WTC11 (cell line): ENCODE results near the gene FAM90A26. TPM values are rescaled to one million over a fixed set of nuclear protein-coding genes. Genes with fewer than 3 reads are reported as not detected.
"Not testable (repeated sequence)": the region's sequence is repeated elsewhere in the genome, so short reads cannot be mapped to it uniquely, and the experiment has no call there.

Experiments used
- ATAC-seq: fragments of 200-7000 bp; cut with Tn5 transposase; 2 replicates; pipeline ENCODE4 v1.10.0; 2021; ENCODE audit warnings: mild to moderate bottlenecking, moderate library complexity
- CTCF ChIA-PET: fragments of 300-600 bp; sonication (Branson Sonifier 250); formaldehyde crosslinking; loops from one replicate; lab custom pipeline; 2021; ENCODE audit warnings: antibody characterized with exemption; lab: Charles Lee
- POLR2A ChIA-PET: fragments of 350-600 bp; sonication (Branson Sonifier 250); formaldehyde crosslinking; loops from one replicate; lab custom pipeline; 2021; ENCODE audit warnings: antibody characterized with exemption; lab: Charles Lee
- DNase-seq: peaks from one replicate; pipeline ENCODE4 v3.0.0; 2021; ENCODE audit warnings: low spot score
- H3K27ac Mint-ChIP-seq: 2 replicates; pipeline ENCODE4 v1.8.0; 2021; ENCODE audit warnings: mixed read lengths
- H3K27me3 Mint-ChIP-seq: 2 replicates; pipeline ENCODE4 v1.8.0; 2021; ENCODE audit warnings: low read depth, mild to moderate bottlenecking, moderate library complexity, mixed read lengths
- H3K36me3 Mint-ChIP-seq: 2 replicates; pipeline ENCODE4 v1.8.0; 2021; ENCODE audit warnings: mixed read lengths
- H3K4me1 Mint-ChIP-seq: 2 replicates; pipeline ENCODE4 v1.8.0; 2022; ENCODE audit warnings: mixed read lengths
- H3K4me3 Mint-ChIP-seq: 2 replicates; pipeline ENCODE4 v1.8.0; 2021; ENCODE audit warnings: mild to moderate bottlenecking, moderate library complexity, mixed read lengths
- H3K9me3 Mint-ChIP-seq: 2 replicates; pipeline ENCODE4 v1.8.0; 2021; ENCODE audit warnings: mixed read lengths
- SP1 ChIP-seq: sonication (generic); formaldehyde crosslinking; conservative IDR thresholded peaks from 2 replicates; pipeline ENCODE4 v1.8.1; 2022; ENCODE audit warnings: missing genetic modification reagents
- total RNA-seq: library from RNA; stranded (reverse); gene quantifications from 3 replicates; pipeline ENCODE4 v1.2.3, GENCODE V29; 2021

The FAM90A26 gene
- total RNA-seq, 1 experiment from 2014 or later = not detected

DNA sequence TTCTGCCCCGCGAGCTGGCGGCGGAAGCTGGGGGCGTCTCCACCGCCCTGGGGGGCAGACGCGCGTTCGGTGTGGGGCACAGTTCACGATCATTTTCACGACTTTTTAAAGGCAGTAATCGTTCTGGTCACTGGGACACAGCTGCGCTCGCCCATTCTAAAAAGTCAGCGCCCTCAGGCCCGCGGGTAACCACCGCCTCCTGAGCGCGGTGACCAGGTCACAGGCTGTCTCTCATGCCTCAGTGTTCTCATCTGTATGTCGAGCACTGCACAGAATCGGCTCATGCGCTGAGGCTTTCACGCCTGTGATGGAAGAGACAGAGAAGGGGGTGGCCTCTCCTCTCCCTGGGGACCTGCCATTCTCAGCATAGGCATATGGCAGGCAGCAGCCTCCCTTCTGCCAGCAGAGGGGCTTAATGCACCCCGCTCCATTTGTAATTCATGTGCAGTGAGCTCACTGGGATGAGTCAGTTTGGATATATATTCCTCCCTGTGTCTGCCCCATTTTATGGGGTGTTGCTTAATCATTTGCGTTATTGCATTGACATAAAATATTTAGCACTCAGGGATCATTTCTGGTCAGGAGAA lies 16.5 kb upstream of the FAM90A26 start:
- Mint-ChIP-seq H3K9me3 (peaks cover 14% of the 10 kb centered on the region), H3K4me3 (peak overlapping the region; percentile 67), H3K36me3 (peaks cover 20% of the 10 kb centered on the region)
- H3K27ac Mint-ChIP-seq, DNase-seq, CTCF ChIA-PET, ATAC-seq, H3K4me1 Mint-ChIP-seq, H3K27me3 Mint-ChIP-seq, POLR2A ChIA-PET: not testable (repeated sequence)
- 0 out of 2 replicates have a peak, but pooled peaks have one; percentile 6 for TF ChIP-seq SP1 (CRISPR knock-in tag)

- CTCF ChIA-PET, H3K4me1 Mint-ChIP-seq, H3K27ac Mint-ChIP-seq, POLR2A ChIA-PET, H3K4me3 Mint-ChIP-seq, DNase-seq, ATAC-seq, H3K9me3 Mint-ChIP-seq, H3K27me3 Mint-ChIP-seq: not testable (repeated sequence)
- peaks cover 13% of the 10 kb centered on the region for H3K36me3 Mint-ChIP-seq
Measured at GRCh38 chr4:9155101-9155886, 14.9 kb upstream of the FAM90A26 start.

GRCh38 chr4:9158392-9158791 lies 11.8 kb upstream of the FAM90A26 start:
- H3K27ac Mint-ChIP-seq, DNase-seq, CTCF ChIA-PET, H3K9me3 Mint-ChIP-seq, H3K27me3 Mint-ChIP-seq, H3K4me1 Mint-ChIP-seq, H3K4me3 Mint-ChIP-seq, POLR2A ChIA-PET, H3K36me3 Mint-ChIP-seq, ATAC-seq: not testable (repeated sequence)

- H3K27me3 Mint-ChIP-seq, CTCF ChIA-PET, ATAC-seq, POLR2A ChIA-PET, H3K4me3 Mint-ChIP-seq, DNase-seq, H3K4me1 Mint-ChIP-seq, H3K27ac Mint-ChIP-seq, H3K36me3 Mint-ChIP-seq, H3K9me3 Mint-ChIP-seq: not testable (repeated sequence)
Measured at GRCh38 chr4:9160046-9160445, 10.2 kb upstream of the FAM90A26 start.

DNA sequence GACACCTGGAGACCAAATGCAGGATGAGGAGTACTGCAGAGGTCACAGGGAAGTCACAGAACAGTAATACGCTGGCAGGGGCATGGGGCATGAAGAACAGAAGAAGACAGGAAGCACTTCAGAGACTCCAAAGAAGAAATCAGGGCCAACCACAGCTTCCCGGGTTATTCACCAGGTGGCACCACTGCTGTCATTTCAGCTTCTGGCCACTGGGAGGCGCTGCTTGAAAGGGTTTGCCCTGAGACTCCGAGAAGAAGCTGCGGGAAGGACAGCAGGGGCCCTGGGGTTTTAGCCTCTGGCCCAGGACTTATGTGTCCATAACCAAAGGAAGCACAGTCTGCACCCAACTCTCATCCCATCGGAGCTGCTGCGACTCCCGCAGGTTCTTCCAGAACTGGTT lies 4.2 kb upstream of the FAM90A26 start:
- H3K36me3 Mint-ChIP-seq, DNase-seq, H3K9me3 Mint-ChIP-seq, H3K27me3 Mint-ChIP-seq, CTCF ChIA-PET, H3K4me1 Mint-ChIP-seq, H3K27ac Mint-ChIP-seq, ATAC-seq, H3K4me3 Mint-ChIP-seq, POLR2A ChIA-PET: not testable (repeated sequence)

DNA sequence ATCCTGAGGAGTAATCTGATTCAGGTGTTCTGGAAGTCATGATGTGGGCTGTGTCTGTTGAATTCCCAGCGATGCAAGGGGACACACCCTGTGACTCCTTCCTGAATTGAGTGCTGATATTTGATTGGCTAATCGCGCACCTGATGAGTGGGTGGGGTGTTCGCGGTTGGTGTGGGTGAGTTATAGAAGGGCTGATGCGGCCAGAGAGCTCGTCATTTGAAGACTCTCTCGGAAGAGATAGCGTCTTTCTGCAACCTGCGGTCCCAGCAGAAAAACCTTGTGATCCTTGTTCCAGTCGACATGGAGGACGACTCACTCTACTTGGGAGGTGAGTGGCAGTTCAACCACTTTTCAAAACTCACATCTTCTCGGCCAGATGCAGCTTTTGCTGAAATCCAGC lies 40.1 kb downstream of the FAM90A26 start, which contains the start of gene USP17L10:
Gene USP17L10 (plus strand): TSS at position 301 of the 400 bp plus-strand sequence. CDS start 0 bp downstream, at position 301.
- H3K9me3 Mint-ChIP-seq, H3K27ac Mint-ChIP-seq, ATAC-seq, CTCF ChIA-PET, H3K4me3 Mint-ChIP-seq, POLR2A ChIA-PET, H3K27me3 Mint-ChIP-seq, DNase-seq, H3K4me1 Mint-ChIP-seq, H3K36me3 Mint-ChIP-seq: not testable (repeated sequence)

DNA sequence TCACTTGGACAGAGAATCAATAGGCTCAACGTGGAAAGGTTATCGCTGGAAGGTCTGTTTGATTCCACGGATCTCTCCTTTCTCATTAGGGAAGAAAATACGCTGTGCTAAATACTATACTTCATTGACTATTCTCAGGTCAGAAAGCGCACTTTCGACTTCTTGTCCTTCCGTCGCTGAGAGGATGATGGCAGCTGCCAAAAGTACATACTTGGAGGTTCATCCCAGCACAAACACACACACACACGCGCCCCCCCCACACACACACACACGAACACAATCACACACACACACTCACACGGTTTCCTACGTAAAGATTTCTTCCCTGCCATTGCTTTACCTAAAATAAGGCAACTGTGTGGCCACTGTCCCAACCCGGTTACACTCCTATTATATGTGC lies 44.5 kb downstream of the FAM90A26 start:
- ATAC-seq, CTCF ChIA-PET, H3K9me3 Mint-ChIP-seq, DNase-seq, H3K36me3 Mint-ChIP-seq, H3K4me1 Mint-ChIP-seq, H3K27me3 Mint-ChIP-seq, POLR2A ChIA-PET, H3K27ac Mint-ChIP-seq, H3K4me3 Mint-ChIP-seq: not testable (repeated sequence)

- H3K36me3 Mint-ChIP-seq, H3K9me3 Mint-ChIP-seq, CTCF ChIA-PET, H3K4me1 Mint-ChIP-seq, H3K4me3 Mint-ChIP-seq, ATAC-seq, H3K27ac Mint-ChIP-seq, H3K27me3 Mint-ChIP-seq, POLR2A ChIA-PET, DNase-seq: not testable (repeated sequence)
Measured at GRCh38 chr4:9215105-9215504, 44.9 kb downstream of the FAM90A26 start, which contains the start of gene USP17L11. USP17L11 (plus strand) TSS chr4:9215405; CDS start chr4:9215405, 0 bp downstream.

DNA sequence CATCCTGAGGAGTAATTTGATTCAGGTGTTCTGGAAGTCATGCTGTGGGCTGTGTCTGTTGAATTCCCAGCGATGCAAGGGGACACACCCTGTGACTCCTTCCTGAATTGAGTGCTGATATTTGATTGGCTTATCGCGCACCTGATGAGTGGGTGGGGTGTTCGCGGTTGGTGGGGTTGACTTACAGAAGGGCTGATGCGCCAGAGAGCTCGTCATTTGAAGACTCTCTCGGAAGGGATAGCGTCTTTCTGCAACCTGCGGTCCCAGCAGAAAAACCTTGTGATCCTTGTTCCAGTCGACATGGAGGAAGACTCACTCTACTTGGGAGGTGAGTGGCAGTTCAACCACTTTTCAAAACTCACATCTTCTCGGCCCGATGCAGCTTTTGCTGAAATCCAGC lies 49.6 kb downstream of the FAM90A26 start, which contains the start of gene USP17L12:
Gene USP17L12 (plus strand): TSS at position 301 of the 400 bp plus-strand sequence. CDS start 0 bp downstream, at position 301.
- ATAC-seq, H3K4me3 Mint-ChIP-seq, CTCF ChIA-PET, H3K36me3 Mint-ChIP-seq, H3K9me3 Mint-ChIP-seq, DNase-seq, POLR2A ChIA-PET, H3K4me1 Mint-ChIP-seq, H3K27ac Mint-ChIP-seq, H3K27me3 Mint-ChIP-seq: not testable (repeated sequence)

- H3K4me3 Mint-ChIP-seq, H3K36me3 Mint-ChIP-seq, H3K9me3 Mint-ChIP-seq, ATAC-seq, H3K27me3 Mint-ChIP-seq, CTCF ChIA-PET, DNase-seq, POLR2A ChIA-PET, H3K27ac Mint-ChIP-seq, H3K4me1 Mint-ChIP-seq: not testable (repeated sequence)
Measured at GRCh38 chr4:9224596-9224995, 54.4 kb downstream of the FAM90A26 start, which contains the start of gene USP17L13. USP17L13 (plus strand) TSS chr4:9224896; CDS start chr4:9224896, 0 bp downstream.
